Muscle of leg (tissue), 11 donors: Measurements from ENCODE around the gene CCS. TPM values are rescaled to one million over a fixed set of nuclear protein-coding genes. Genes with fewer than 3 reads are reported as not detected.

Experiments
- DNase-seq: peaks from one replicate; pipeline ENCODE4 v3.0.0; 2013
- H3K27ac ChIP-seq: one replicate; pipeline ENCODE4 v1.5.1; 2013; ENCODE audit warnings: mild to moderate bottlenecking, low read length, control low read depth
- H3K27me3 ChIP-seq: one replicate; pipeline ENCODE4 v1.6.1; 2013; ENCODE audit warnings: low read length; ENCODE audit not compliant: control insufficient read depth, insufficient read depth
- H3K36me3 ChIP-seq: one replicate; pipeline ENCODE4 v1.6.1; 2013; ENCODE audit warnings: low read length; ENCODE audit not compliant: control insufficient read depth, insufficient read depth
- H3K4me1 ChIP-seq: one replicate; pipeline ENCODE4 v1.6.1; 2013; ENCODE audit warnings: low read length; ENCODE audit not compliant: control insufficient read depth, insufficient read depth
- H3K4me3 ChIP-seq: one replicate; pipeline ENCODE4 v1.5.1; 2013; ENCODE audit warnings: low read length, control low read depth
- H3K9me3 ChIP-seq: replicated peaks from 2 replicates; pipeline ENCODE4 v1.6.1; 2013; ENCODE audit warnings: low read depth, low read length; ENCODE audit not compliant: control insufficient read depth
- WGBS: methylation state at CpG from one replicate; pipeline ENCODE4 v1.1.5; 2013; ENCODE audit warnings: missing lambda C conversion rate; ENCODE audit not compliant: insufficient coverage; 5-methylcytosine and 5-hydroxymethylcytosine counted together
- polyA plus RNA-seq, 8 donors: library from polyadenylated mRNA; unstranded; fragments of 120-200 nt; gene quantifications; one replicate each; pipeline versions ENCODE4 v1.2.1 to v1.2.3, GENCODE V29; 2013; ENCODE audit warnings: inconsistent platforms in 1 of 8, low replicate concordance in 1 of 8; ENCODE audit not compliant: insufficient read length in 8 of 8, insufficient read depth in 1 of 8
- total RNA-seq: library from RNA; stranded (reverse); fragments of 120-200 nt; gene quantifications from one replicate; pipeline ENCODE4 v1.2.4, GENCODE V29; 2013

Gene CCS
- total and polyA plus RNA-seq, 9 donors, result 30.1 to 49.2 (median 38.1) TPM

GRCh38 chr11:66559866-66560676, 32.9 kb upstream of the CCS start:
- H3K9me3 ChIP-seq, result no peaks in the 10 kb centered on the region
- 71% methylated on average over 15 of the region's 27 CpGs for WGBS
- DNase-seq, result no peak
- peaks cover 15% of the 10 kb centered on the region for H3K36me3 ChIP-seq
- H3K4me1 ChIP-seq, result peaks cover 4% of the 10 kb centered on the region
- H3K27me3 ChIP-seq, result peaks cover 13% of the 10 kb centered on the region
- no peak overlapping the region for H3K4me3 ChIP-seq
- no peak overlapping the region for H3K27ac ChIP-seq

GRCh38 chr11:66561178-66561974, 31.6 kb upstream of the CCS start:
- 73% methylated on average over 9 of the region's 14 CpGs for WGBS
- H3K4me3 ChIP-seq, result no peak overlapping the region
- peaks cover 4% of the 10 kb centered on the region for H3K4me1 ChIP-seq
- H3K36me3 ChIP-seq, result peaks cover 18% of the 10 kb centered on the region
- no peak for DNase-seq
- no peaks in the 10 kb centered on the region for H3K9me3 ChIP-seq
- no peak overlapping the region for H3K27ac ChIP-seq
- peaks cover 13% of the 10 kb centered on the region for H3K27me3 ChIP-seq

GRCh38 chr11:66561975-66562248, 31.1 kb upstream of the CCS start:
- peaks cover 13% of the 10 kb centered on the region for H3K27me3 ChIP-seq
- no peaks in the 10 kb centered on the region for H3K9me3 ChIP-seq
- DNase-seq, result no peak
- WGBS, result 91% methylated on average over 7 of the region's 9 CpGs
- peaks cover 18% of the 10 kb centered on the region for H3K36me3 ChIP-seq
- no peak overlapping the region for H3K4me3 ChIP-seq
- no peak overlapping the region for H3K27ac ChIP-seq
- peaks cover 4% of the 10 kb centered on the region for H3K4me1 ChIP-seq

GRCh38 chr11:66562275-66562674, 30.7 kb upstream of the CCS start:
- H3K27ac ChIP-seq, result no peak overlapping the region
- H3K36me3 ChIP-seq, result peaks cover 18% of the 10 kb centered on the region
- no peak for DNase-seq
- WGBS, result 80% methylated on average over 2 of the region's 2 CpGs
- H3K4me3 ChIP-seq, result no peak overlapping the region
- no peaks in the 10 kb centered on the region for H3K9me3 ChIP-seq
- peaks cover 4% of the 10 kb centered on the region for H3K4me1 ChIP-seq
- peaks cover 13% of the 10 kb centered on the region for H3K27me3 ChIP-seq

- no peak for DNase-seq
- Histone ChIP-seq H3K4me3 (no peak overlapping the region), H3K4me1 (peaks cover 10% of the 10 kb centered on the region), H3K27ac (no peak overlapping the region), H3K9me3 (no peaks in the 10 kb centered on the region), H3K27me3 (peaks cover 12% of the 10 kb centered on the region), H3K36me3 (peaks cover 18% of the 10 kb centered on the region)
- 88% methylated on average over 18 of the region's 20 CpGs for WGBS
Observed at GRCh38 chr11:66562907-66563583, 29.9 kb upstream of the CCS start.

- peaks cover 18% of the 10 kb centered on the region for H3K36me3 ChIP-seq
- no peak overlapping the region for H3K27ac ChIP-seq
- peaks cover 7% of the 10 kb centered on the region for H3K27me3 ChIP-seq
- peaks cover 13% of the 10 kb centered on the region for H3K4me1 ChIP-seq
- 84% methylated on average over 2 of the region's 10 CpGs for WGBS
- H3K9me3 ChIP-seq, result no peaks in the 10 kb centered on the region
- no peak overlapping the region for H3K4me3 ChIP-seq
- no peak for DNase-seq
Observed at GRCh38 chr11:66563832-66564231, 29.2 kb upstream of the CCS start.

GRCh38 chr11:66564538-66564937, 28.4 kb upstream of the CCS start:
- 94% methylated on average over 10 of the region's 14 CpGs for WGBS
- Histone ChIP-seq H3K4me3 (no peak overlapping the region), H3K27me3 (peaks cover 4% of the 10 kb centered on the region), H3K4me1 (peaks cover 10% of the 10 kb centered on the region), H3K9me3 (no peaks in the 10 kb centered on the region), H3K36me3 (peaks cover 18% of the 10 kb centered on the region), H3K27ac (no peak overlapping the region)
- no peak for DNase-seq

GRCh38 chr11:66564984-66565383, 28.0 kb upstream of the CCS start:
- Histone ChIP-seq H3K36me3 (peaks cover 18% of the 10 kb centered on the region), H3K27ac (no peak overlapping the region), H3K4me3 (no peak overlapping the region), H3K4me1 (peaks cover 10% of the 10 kb centered on the region), H3K9me3 (no peaks in the 10 kb centered on the region), H3K27me3 (peaks cover 4% of the 10 kb centered on the region)
- no CpG with 5 or more reads among the region's 5 CpGs for WGBS
- DNase-seq, result no peak

- Histone ChIP-seq H3K36me3 (peaks cover 18% of the 10 kb centered on the region), H3K4me1 (peaks cover 10% of the 10 kb centered on the region), H3K9me3 (no peaks in the 10 kb centered on the region), H3K27me3 (peaks cover 4% of the 10 kb centered on the region), H3K4me3 (no peak overlapping the region), H3K27ac (no peak overlapping the region)
- DNase-seq, result no peak
- WGBS, result 93% methylated on average over 8 of the region's 8 CpGs
Observed at GRCh38 chr11:66566221-66566620, 26.8 kb upstream of the CCS start.

- no peak for DNase-seq
- peaks cover 10% of the 10 kb centered on the region for H3K4me1 ChIP-seq
- H3K27me3 ChIP-seq, result peaks cover 4% of the 10 kb centered on the region
- H3K4me3 ChIP-seq, result peak overlapping the region; percentile 37
- no peak overlapping the region for H3K27ac ChIP-seq
- peaks cover 15% of the 10 kb centered on the region for H3K36me3 ChIP-seq
- no peaks in the 10 kb centered on the region for H3K9me3 ChIP-seq
- WGBS, result 29% methylated on average over 10 of the region's 15 CpGs
Observed at GRCh38 chr11:66567787-66568123, 25.2 kb upstream of the CCS start.
